DMS79 (cell line): Measurements from ENCODE around the gene MORN5.

ENCODE experiments used
- DNase-seq: peaks from one replicate; lab custom pipeline; 2025; lab: John Stamatoyannopoulos, UW

Gene MORN5

DNA sequence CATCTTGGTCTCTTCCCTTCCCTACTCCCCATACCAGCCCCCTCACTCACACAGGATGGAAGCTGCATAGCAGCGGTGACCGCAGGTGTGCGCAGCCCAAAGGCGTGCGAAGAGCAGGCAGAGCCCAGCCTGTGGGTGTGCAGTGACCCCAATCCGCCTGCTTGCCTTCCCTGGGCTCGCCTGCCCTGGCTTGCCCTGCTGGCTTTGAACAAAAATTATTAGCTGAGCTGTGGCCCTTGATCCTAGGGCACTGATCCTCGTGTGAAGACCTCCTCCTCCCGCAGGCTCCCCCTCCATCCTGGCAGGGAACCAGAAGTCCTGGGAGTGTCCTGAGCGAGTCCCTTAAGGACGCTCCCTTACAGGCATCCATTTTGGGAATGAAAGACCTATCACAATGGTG lies 31.9 kb downstream of the MORN5 start:
- DNase-seq = peak; percentile 81

DNA sequence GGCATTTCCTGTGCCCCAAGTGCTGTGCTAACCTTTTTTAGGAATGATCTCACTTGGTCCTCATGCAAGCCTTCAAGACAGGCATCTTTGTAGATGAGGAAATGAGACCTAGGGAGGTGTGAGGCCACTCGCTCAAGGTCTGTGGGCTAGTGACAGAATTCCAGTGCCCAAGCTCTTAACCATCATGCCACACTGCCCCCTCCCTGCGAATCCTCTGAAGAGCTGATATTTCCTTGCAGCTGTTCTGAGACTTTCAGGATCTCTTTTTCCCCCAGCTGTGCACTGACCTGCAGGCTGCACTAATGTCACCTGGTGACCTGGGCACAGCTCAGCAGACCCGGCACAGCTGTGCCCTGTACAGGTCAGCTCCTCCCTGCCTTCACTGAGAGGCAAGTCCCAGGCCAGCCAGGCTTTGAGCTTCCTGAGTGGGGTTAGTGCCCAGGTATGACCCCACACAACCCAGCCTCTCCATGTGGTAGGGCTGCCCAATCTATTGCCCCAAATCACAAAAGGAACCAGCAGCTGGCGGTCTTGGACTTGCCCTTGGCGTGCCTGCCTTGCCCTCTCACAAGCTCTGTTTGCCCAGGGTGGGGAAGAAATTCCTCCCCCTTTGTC lies 32.7 kb downstream of the MORN5 start:
- DNase-seq = peak; percentile 26

DNA sequence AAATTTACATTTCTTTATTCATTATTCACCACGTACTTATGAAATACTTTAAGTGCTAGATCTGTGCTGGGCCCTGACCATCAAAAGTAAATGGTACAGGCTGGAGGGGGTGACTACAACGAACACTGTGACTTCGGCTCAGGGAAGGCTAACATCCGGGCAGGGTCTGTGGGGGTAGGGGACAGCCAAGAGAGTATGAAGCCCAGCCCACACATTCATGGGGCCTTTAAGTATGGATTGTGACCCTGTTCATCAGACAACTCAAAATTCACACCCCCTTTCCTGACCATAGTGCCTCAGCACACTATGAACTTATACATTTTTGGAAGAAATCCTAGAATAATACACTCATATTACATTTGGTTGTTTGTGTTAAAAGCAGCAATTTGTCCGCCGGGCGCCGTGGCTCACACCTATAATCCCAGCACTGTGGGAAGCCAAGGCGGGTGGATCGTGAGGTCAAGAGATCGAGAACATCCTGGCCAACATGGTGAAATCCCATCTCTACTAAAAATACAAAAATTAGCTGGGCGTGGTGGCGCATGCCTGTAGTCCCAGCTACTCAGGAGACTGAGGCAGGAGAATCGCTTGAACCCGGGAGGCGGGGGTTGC lies 33.3 kb downstream of the MORN5 start:
- DNase-seq = no peak

DNA sequence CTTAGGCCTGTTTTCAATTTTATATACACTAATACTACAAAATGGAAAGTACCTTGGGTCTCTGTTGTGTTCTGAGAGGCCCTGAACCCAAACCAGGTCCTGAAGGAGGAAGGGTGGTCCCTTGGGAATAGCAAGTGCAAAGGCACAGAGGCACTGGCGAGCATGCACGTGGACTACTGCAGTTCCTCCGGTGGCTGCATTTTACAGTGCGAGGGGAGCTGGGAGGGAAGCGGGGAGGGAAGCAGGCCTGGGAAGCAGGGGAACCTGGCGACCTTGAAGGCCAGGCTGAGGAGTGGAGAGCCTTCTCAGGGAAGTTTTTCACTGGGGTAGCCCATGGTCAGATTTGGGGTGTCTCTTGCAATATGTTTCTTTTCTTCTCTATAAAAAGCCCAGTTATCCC lies 33.9 kb downstream of the MORN5 start:
- DNase-seq = no peak

DNA sequence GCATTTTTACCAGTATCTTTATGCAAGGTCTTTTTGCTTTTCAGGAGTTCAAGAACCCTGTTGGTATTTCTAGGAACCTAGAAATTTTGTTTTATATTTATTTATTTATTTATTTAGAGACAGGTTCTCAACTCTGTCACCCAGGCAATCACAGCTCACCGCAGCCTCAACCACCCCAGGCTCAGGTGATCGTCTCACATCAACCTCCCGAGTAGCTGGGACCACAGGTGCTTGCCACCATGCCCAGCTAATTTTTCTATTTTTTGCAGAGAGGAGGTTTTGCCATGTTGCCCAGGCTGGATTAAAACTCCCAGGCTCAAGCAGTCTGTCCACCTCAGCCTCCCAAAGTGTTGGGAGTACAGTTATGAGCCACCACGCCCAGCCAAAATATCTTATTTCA lies 36.2 kb downstream of the MORN5 start:
- no peak for DNase-seq

DNA sequence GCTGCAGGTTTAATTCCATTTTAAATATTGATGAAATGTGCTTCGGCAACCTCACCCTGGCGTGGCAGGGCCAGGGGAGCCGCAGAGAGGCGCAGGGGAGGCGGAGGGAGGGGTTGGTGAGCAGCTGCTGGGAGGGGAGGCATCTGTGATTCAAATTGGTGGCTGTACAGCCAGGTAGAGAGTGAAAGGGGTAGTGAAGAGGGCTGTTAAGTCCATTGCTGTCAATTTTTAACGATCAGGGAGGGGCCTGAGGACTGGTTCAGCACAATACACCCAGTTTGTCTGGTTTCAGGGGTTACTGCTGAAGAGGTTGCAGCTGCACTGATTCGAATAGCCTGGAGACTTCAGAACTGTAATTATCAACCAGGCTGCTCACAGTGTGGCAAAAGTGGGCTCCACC lies 37.7 kb downstream of the MORN5 start:
- DNase-seq = peak; percentile 96

DNA sequence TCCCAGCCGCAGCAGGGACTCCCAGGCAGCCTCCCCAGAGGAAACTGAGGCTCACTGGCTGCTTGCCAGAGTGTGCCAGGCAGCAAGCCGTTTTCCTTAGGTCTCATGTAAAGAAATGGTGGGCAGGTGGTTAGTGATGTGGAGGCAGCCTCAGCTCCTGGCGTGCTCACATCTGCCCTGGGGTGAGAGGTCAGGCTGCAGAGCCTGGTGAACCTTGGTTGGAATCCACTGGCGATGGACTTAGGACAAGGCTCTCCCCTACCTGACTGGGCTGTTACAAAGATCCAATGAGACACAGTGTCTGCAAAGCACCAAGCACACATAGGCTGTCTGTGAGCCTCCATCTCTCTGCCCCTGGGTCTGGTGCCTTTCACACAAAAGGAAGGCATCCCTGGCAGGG lies 38.2 kb downstream of the MORN5 start:
- no peak for DNase-seq

DNA sequence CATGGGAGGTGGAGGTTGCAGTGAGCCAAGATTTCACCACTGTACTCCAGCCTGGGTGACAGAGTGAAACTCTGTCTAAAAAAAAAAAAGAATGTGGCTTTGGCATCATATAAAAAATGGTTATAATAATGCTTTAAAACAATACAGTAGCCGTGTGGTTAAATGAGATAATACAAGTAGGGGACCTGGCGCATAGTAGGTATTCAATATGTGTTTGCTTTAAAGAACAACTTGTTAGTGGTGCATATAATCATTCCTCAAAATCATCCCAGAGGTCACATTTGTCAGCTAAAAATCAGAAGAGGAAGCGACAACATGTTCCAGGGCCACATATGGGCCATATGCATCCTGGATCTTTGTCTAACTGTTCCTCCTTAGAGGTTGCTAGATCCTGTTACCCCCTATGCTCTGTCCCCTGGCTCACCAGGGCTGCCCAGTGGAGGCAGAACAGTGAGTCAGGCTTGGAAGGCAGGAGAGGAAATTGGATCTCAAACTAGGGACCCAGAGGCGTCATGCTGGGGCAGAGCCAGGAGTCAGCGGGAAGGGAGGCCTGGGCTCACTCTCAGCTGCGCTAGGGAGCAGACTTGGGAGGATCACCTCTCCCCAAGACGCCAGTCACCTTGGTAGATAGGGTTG lies 41.4 kb downstream of the MORN5 start:
- no peak for DNase-seq

DNA sequence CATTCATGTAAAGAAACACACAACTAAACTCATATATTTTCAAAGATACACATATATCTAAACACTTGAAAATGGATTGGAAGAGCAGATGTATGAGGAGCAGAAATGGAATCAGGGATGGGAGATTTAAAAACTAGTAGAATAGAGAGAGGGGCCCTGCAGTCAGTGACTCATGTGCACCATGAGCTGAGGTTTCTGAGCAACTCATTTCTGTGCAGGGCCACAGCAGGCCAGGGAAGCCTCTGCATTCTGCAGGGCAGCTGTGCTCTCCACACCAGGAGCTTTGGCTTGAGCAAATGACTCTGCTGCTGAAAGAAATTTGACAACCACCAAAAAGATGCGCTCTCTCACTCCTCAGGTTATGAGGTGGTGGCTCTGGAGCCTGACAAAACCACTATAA lies 41.9 kb downstream of the MORN5 start:
- no peak for DNase-seq

DNA sequence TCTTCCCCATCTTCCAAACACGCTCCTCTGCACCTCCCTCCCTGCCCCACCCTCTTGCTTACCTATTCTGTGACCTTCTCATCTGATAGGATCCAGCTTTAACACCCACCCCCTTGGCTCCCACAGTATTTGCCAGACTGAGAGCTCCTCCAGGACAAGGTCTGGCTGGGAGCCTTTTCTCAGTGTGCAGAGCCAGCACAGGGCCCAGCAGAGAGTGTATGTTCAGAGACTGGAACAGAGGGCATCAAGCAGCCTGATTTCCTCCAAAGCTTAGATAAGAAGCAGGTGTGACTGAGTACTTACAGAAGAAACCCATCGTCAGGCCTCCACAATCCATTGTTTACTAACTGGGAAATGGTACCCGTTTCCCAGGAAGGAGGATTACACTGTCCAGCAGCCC lies 42.4 kb downstream of the MORN5 start:
- peak; percentile 15 for DNase-seq

DNA sequence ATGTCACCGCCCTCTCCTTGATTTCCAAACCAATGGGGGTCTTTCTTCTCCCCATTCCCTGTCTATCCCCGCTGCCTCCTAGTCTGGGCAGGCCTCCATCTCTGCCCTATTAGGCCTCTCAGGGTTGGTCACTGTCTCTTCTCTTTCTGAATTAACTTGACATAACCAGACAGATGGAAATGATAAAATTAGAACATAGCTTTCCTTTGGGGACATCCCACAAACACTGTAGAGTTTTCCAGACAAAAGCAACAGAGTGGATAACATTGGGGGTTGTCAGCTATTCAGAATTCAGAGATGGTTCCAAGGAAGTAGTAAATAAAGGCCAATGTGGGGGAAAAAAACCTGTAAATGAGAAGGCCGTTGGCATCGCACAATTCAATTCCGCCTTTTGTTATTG lies 44.3 kb downstream of the MORN5 start:
- DNase-seq = no peak

DNA sequence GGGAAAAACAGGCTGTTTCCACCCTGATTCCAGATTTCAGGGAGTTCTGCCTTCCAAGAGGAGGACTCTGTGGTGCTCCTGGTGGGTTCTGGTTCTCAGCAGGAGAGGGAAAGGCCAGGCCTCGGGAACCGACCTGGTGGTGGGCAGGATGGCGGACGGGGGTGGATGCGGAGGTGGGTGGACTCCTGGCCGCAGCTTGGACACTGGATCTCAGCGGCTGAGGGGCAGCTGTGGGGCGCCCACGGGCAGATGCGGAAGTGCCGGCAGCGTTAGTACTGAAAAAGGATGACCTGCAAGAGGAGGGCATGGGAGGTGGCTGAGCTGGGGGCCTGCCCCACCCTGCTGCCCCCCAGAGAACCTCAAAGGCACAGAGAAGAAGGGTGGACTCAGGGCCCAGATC lies 44.8 kb downstream of the MORN5 start:
- no peak for DNase-seq

DNA sequence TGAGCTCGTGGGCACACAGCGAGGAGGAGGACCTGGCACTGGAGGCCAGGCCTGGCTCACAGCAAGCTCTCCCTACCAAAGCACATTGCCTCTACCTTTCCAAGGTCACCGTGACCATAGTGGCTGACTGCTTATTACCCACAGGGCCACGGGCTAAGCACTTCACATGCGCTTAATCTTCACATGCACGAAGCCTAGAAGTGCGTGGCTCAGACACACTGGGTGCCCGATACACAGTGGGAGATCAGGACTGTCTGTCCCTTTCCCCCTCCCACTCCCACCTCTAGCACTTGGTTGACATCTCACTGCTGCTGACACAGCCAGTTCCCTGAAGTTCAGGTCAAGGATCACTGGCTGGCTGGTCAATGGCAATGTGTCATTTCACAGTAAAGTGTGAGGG lies 45.5 kb downstream of the MORN5 start:
- no peak for DNase-seq

DNA sequence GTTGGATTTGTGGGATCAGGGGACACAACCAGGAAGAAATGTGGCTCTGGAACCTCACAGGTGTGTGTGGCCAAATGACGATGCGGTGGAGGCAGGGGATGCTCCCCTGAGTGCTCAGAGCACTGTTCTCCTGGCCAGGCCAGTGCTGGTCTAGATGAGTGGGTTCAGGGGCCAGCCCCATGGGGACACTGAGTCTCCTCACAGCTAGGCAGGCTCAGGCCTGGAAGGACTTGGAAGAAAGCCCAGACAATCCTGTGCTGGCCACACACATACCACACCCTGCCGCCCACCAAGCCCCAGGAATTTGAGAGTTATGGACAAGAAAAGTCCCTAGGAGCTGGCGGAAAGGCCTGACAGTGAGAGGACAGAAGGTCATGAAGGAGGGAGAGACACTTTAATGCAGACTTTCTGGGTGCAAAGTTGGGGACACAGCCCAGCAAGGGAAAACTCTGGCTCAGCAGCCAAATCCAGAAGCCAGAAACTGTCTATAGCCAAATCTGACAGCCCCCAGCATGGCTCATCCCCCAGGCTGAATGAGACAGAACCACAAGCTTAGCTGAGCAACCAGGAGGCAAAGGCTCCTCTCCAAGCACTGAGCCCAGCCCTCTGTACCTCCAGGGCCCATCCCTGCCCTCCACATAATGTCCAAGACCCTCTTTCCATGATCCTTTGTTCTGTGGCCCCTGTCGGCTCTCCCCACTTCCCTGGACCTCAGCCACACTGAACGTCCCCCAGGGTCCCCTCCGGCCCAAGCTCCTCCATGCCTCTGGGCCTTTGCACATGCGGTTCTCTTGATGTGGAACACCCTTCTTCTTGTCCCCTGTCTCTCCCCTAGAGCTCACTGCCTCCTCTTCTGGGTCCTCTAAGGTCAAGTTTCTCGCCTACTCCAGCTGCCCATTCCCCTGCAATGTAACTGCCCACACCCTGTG lies 46.7 kb downstream of the MORN5 start:
- DNase-seq = no peak

DNA sequence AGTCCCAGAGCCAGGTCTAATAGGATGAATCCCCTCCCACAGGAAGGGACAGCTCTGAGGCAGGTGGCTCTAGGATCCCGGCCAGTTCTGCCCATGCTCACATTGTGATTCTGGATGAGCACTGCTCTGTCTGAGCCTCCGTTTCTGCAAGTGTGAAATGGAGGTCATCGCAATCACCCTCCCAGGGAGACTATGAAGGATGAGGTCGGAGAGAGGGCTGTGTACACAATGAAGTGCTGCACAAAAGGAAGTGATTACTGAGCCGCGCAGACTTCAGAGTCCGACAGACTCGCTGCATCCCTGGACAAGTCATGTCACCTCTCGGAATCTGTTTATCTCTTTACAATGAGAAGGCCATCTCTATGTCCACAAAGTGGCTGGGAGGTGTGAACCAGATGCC lies 47.4 kb downstream of the MORN5 start:
- DNase-seq = no peak

DNA sequence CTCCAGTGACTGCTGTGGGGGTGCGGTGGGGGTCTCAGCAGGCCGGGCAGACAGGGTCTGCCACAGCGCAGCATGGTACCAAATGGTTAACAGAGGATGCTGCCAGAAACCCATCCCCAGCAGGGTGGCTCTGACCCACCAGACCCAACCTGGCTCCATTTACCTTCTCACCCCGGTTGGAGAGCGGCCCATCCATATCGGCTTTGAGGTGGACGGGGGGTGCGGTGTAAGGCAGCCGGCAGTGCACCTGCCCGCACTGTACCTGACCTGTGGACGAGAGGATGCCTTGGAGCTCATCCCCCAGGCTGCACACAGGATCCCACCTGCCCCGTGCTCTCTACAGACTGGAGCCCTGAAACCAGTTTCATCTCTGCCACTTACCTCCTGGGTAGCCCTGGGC lies 49.7 kb downstream of the MORN5 start:
- no peak for DNase-seq

DNA sequence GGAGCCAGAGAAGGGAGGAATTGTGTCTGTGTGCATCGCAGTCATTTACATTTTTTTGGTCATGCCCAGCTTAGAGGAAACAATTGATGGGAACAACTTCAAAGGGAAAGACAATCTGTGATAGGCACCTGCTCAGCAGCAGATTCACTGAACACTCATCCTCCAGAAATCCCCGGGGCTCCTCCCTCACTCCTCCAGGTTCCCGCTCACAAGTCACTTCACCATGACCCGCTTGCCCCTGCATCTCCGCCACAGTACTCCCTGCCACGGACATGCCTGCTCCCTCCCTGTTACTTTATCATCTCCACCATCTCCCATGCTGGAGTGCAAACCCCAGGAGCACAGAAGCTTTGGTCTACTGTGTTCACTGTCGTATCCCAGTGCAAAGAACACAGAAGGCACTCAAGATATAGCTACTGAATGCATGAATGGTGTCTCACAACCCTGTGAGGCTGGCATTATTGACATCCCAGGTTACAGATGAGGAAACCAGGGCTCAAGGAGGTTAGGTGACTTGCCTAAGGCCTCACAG lies 52.8 kb downstream of the MORN5 start:
- no peak for DNase-seq

DNA sequence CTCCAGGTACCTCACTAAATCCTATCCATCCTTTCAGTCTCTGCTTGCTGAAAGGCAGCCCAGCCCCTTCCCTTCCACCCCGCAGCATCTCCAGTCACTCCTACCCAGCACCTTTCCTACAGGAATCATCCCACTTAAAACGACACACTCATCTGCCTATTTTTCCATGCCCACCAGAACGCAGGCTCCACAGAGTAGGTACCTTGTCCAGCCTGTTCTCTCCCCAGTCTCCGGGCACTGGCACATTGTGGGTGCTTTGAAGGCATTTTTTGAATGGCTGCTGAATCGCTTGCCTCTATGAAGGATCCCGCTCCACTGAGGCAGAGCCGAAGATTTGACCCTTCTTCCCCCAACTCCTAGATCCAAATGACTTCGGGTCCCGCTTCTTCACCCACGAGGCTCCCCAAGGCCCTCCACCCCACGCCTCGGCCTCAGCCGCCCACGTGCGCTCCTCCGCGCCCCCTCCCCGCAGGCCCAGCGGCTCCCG lies 53.4 kb downstream of the MORN5 start:
- DNase-seq = no peak

DNA sequence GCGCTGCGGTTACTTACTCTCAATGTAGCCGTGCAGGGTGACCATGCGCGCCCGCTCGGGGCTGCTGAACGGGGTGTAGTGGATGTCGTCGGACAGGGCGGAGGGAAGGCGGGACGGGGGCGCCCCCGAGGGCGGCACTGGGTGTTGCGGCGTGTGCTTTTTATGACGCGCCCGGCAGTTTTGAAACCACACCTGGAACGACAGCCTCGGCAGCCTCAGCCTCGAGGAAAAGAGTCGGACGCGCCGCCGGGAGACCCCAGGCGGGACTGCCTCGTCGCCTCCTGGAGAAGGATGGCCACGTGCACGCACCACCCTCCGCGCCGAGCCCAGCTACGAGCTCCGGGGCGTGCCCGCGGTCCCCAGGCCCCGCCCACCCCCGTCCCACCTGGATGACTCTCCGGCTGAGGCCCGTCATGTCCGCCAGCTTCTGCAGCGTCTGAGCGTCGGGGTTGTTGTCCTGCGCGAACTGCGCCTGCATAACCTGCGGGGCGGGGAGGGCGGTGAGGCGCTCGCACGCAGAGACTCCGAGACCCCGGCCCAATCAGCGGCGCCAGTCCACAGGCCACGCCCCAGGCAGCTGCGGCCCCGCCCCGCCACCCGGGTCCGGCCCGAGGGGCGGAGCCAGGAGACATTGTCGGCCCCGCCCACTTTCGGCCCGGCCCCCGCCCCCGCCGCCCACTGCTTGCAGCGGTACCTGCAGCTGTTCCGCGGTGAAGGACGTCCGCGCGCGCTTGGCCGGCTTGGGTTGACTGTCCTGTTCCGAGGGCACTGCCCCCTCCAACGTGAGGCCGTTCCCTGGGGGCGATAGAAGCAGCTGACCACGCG lies 54.1 kb downstream of the MORN5 start:
- DNase-seq = peak; percentile 79

DNA sequence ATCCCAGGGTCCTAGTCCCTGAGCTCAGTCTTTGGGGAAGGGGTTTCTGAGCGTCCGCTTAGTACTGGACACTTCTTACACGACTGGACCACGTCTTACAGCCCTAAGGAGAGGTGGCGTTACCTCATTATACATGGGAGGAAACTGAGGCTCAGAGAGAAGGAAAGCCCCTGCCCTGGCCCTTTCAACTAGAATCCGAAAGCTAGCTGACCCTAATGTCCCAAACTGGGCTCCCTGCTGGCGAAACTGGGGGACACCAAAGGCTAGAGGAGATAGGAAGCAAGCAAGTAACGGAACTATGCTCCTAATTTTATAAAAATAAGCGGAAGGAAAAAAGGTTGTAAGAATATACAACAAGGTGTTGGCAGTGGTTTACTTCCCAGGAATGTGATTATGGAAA lies 54.8 kb downstream of the MORN5 start:
- DNase-seq = no peak

DNA sequence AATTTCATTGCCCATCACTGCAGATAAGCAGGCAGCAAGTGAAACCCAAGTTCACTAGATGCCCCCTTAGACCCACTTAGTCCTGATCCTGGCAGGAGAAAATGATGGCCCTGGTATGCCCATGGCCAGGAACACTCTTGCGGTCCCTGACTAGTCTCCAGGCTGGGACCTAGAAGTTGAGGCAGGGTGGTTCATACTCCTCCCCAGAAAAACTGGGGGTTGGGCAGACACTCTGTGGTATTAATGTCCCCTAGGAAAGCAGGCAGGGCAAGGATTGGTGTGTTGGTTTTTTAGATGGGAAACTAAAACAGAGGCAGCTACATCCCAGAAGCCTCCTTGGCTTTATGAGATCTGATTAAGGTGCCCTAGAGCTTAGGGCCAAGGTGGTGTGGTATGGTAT lies 56.0 kb downstream of the MORN5 start:
- DNase-seq = no peak
